Endothelial cell (in vitro differentiated cells): ENCODE data around the gene CDC25A. TPM values are rescaled to one million over a fixed set of nuclear protein-coding genes. Genes with fewer than 3 reads are reported as not detected.

ENCODE experiments used
- DNase-seq: peaks from one replicate; pipeline ENCODE4 v3.0.0; 2021; ENCODE audit warnings: low spot score
- H3K27ac Mint-ChIP-seq: one replicate; pipeline ENCODE4 v1.8.0; 2021; ENCODE audit warnings: mixed read lengths, inconsistent platforms; ENCODE audit not compliant: unreplicated experiment
- H3K27me3 Mint-ChIP-seq: one replicate; pipeline ENCODE4 v1.8.0; 2021; ENCODE audit warnings: mild to moderate bottlenecking, moderate library complexity, mixed read lengths, inconsistent platforms; ENCODE audit not compliant: unreplicated experiment
- H3K36me3 Mint-ChIP-seq: one replicate; pipeline ENCODE4 v1.8.0; 2021; ENCODE audit warnings: mild to moderate bottlenecking, low read depth, mixed read lengths, inconsistent platforms; ENCODE audit not compliant: unreplicated experiment
- H3K4me1 Mint-ChIP-seq: one replicate; pipeline ENCODE4 v1.8.0; 2021; ENCODE audit warnings: mild to moderate bottlenecking, mixed read lengths, inconsistent platforms; ENCODE audit not compliant: unreplicated experiment
- H3K4me3 Mint-ChIP-seq: one replicate; pipeline ENCODE4 v1.8.0; 2021; ENCODE audit warnings: mild to moderate bottlenecking, mixed read lengths, inconsistent platforms; ENCODE audit not compliant: unreplicated experiment
- H3K9me3 Mint-ChIP-seq: one replicate; pipeline ENCODE4 v1.8.0; 2021; ENCODE audit warnings: mixed read lengths, inconsistent platforms; ENCODE audit not compliant: unreplicated experiment
- total RNA-seq: library from RNA; stranded (reverse); fragmentation: NEBNext Ultra II Directional; extraction: Animal tissue kit (Norgen Biotek cat#: 25700); gene quantifications from one replicate; pipeline ENCODE4 v1.2.1, GENCODE V29; 2021; ENCODE audit not compliant: unreplicated experiment
- TF ChIP-seq, protein P1 (sequence below): fragments of 200-600 bp; sonication (generic); IDR thresholded peaks from one replicate; pipeline ENCODE4 v1.5.0; 2021; ENCODE audit warnings: antibody characterized with exemption; ENCODE audit not compliant: unreplicated experiment

The CDC25A gene
- total RNA-seq, 1 donor from 2014 or later: 14.8 TPM

DNA sequence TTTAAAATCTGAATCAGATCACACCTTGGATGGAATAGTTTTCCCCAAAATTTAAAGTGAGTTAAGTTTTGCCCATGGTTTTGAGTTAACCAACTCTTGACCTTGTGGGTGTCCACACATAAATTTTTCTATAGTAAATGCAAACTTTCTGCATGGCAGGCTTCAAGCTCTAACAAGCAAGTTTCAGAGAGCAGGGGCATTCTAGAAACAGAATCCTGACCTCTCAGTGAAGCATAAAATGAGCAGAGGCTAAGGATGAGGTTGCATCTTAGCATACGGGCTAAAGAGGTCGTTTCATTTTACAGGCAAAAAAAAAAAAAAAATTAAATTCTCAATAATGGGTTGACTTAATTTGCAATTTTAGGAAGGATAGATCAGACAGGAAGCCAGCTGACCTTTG, 32.1 kb downstream of the CDC25A start:
- TF ChIP-seq, protein P1, sequence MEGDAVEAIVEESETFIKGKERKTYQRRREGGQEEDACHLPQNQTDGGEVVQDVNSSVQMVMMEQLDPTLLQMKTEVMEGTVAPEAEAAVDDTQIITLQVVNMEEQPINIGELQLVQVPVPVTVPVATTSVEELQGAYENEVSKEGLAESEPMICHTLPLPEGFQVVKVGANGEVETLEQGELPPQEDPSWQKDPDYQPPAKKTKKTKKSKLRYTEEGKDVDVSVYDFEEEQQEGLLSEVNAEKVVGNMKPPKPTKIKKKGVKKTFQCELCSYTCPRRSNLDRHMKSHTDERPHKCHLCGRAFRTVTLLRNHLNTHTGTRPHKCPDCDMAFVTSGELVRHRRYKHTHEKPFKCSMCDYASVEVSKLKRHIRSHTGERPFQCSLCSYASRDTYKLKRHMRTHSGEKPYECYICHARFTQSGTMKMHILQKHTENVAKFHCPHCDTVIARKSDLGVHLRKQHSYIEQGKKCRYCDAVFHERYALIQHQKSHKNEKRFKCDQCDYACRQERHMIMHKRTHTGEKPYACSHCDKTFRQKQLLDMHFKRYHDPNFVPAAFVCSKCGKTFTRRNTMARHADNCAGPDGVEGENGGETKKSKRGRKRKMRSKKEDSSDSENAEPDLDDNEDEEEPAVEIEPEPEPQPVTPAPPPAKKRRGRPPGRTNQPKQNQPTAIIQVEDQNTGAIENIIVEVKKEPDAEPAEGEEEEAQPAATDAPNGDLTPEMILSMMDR: no peak
- peaks cover 21% of the 10 kb centered on the region for H3K36me3 Mint-ChIP-seq
- H3K4me1 Mint-ChIP-seq: no peaks in the 10 kb centered on the region
- DNase-seq: no peak
- H3K4me3 Mint-ChIP-seq: no peak overlapping the region
- no peak overlapping the region for H3K27ac Mint-ChIP-seq
- no peaks in the 10 kb centered on the region for H3K27me3 Mint-ChIP-seq
- no peaks in the 10 kb centered on the region for H3K9me3 Mint-ChIP-seq

GRCh38 chr3:48155122-48155521, 33.1 kb downstream of the CDC25A start:
- peaks cover 16% of the 10 kb centered on the region for H3K36me3 Mint-ChIP-seq
- TF ChIP-seq, protein P1: no peak
- no peak overlapping the region for H3K27ac Mint-ChIP-seq
- DNase-seq: no peak
- H3K4me3 Mint-ChIP-seq: no peak overlapping the region
- H3K9me3 Mint-ChIP-seq: no peaks in the 10 kb centered on the region
- H3K27me3 Mint-ChIP-seq: no peaks in the 10 kb centered on the region
- H3K4me1 Mint-ChIP-seq: no peaks in the 10 kb centered on the region

DNA sequence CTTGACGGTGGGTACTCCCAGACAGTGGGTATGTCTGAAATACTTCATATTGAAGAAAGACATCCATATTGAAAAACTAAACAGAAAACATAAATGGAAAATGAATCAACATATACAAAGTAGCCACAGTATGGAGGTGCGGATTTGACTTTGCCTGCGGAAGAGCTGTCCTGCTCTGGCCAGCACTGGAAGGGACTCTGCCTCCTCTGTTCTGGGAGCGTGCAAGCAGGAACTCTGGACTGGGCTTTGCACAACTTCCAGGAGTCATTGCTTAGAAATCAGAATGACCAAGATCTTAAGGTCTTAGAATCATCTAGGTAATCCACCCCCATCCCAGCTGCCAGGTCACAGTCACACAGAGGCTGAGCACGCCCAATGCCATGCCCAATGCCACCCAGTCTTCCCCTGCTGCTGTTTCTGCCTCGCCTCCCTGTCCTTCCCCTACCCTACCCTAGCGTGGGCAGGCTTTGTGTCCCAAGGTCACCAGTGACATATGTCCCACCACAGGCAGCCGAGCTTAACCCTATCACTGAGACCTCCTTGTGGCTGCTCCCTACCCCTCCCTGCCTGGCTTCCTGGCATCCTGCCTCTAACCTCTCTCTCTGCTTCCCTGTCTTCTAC, 36.3 kb downstream of the CDC25A start:
- peak overlapping the region; percentile 74 for H3K4me3 Mint-ChIP-seq
- no peaks in the 10 kb centered on the region for H3K36me3 Mint-ChIP-seq
- DNase-seq: no peak
- TF ChIP-seq, protein P1: no peak
- no peaks in the 10 kb centered on the region for H3K9me3 Mint-ChIP-seq
- no peaks in the 10 kb centered on the region for H3K27me3 Mint-ChIP-seq
- H3K27ac Mint-ChIP-seq: no peak overlapping the region
- no peaks in the 10 kb centered on the region for H3K4me1 Mint-ChIP-seq

DNA sequence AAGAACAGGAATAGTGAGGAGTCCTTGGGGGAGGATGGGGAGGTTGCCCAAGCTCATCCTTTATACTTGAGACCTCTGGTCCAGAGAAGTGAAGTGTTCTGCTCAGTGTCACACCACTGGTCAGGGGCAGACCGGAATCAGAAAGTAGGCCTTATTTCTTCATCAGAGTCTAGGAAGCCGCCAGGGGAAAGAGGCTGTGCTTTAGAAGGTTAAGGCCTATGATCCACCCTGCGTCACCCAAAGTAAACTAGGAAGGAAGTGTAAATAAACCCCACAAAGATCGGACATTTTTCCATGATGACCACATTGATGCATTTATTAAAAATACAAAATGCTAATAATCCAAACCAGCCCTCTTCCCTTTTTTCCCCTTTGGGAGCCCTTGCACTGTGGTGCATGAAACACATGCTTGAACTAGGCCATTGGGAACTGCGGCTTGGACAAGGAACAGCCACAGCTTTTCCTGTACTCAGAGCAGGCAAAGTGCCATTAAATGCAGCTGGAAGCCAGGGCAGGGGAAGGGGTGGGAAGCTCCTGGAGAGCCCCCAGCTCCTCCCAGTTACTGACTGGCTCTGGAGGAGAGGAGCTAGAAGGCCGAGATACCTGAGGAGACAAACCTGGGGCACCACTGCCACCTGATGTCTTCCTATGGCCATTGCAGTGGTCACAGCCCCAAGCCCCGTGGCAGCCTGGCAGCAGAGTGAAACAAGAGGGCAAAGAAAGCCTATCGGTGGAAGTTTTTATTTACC, 37.0 kb downstream of the CDC25A start:
- Mint-ChIP-seq H3K27me3 (no peaks in the 10 kb centered on the region), H3K27ac (no peak overlapping the region), H3K36me3 (no peaks in the 10 kb centered on the region), H3K4me1 (no peaks in the 10 kb centered on the region), H3K4me3 (no peak overlapping the region), H3K9me3 (no peaks in the 10 kb centered on the region)
- TF ChIP-seq, protein P1: peak; percentile 60
- DNase-seq: peak; percentile 76

- Mint-ChIP-seq H3K4me3 (no peak overlapping the region), H3K9me3 (no peaks in the 10 kb centered on the region)
- TF ChIP-seq, protein P1: no peak
Observed at GRCh38 chr3:48143992-48144391, 44.2 kb downstream of the CDC25A start.

More at GRCh38 chr3:48143992-48144391, 44.2 kb downstream of the CDC25A start:
- Mint-ChIP-seq H3K36me3 (no peaks in the 10 kb centered on the region), H3K4me1 (peaks cover 21% of the 10 kb centered on the region), H3K27me3 (peaks cover 1% of the 10 kb centered on the region), H3K27ac (no peak overlapping the region)
- no peak for DNase-seq
